Erythroblast (primary cell): Measurements from ENCODE around the gene CRTC1.
A peak's percentile ranks its signal among the peaks of the same experiment; 100 is the strongest.

Experiments
- DNase-seq, 2 experiments: peaks; one replicate each; lab custom pipeline; 2025; lab: John Stamatoyannopoulos, UW
- GATA1 ChIP-seq: IDR thresholded peaks from 2 replicates; pipeline ENCODE4 v1.6.1; 2011; ENCODE audit warnings: low read depth, mild to moderate bottlenecking, control low read depth, low read length, moderate library complexity
- POLR2A ChIP-seq: IDR thresholded peaks from 2 replicates; pipeline ENCODE4 v1.6.1; 2011; ENCODE audit warnings: mild to moderate bottlenecking, low read length

CRTC1 gene

DNA sequence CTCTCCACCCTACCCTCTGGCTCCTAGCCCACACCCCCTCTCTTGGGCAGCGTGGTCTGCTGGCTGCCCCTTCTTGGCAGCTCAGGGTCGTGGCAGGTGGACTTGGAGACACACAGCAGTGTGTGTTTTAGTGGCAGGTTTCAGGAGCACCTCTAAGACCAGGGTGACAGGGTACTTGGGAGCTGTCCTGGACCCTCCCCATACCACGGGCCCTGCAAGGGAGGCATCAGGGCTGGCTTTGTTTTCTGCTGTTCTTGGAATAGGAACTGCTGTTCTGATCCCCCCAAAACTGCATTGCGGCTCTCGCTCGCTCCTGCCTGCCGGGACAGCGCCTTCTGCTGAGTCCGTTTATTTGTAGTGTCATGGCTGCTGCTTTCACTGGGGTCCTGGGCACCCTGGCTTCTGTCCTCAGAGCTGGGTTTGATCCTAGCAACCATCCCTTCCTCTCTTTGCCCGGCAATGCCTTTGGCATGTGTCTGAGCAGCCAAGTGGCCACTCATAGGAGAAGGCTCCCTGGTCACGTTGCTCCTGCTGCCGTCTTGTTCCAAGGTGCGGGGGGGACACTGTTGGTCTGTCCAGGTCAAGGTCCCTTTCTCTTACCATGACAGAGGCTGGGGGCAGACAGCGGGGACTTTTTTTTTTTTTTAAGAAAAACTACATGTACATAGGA lies 95.5 kb downstream of the CRTC1 start:
- DNase-seq = no peak
- TF ChIP-seq GATA1 (no peak), POLR2A (no peak)

DNA sequence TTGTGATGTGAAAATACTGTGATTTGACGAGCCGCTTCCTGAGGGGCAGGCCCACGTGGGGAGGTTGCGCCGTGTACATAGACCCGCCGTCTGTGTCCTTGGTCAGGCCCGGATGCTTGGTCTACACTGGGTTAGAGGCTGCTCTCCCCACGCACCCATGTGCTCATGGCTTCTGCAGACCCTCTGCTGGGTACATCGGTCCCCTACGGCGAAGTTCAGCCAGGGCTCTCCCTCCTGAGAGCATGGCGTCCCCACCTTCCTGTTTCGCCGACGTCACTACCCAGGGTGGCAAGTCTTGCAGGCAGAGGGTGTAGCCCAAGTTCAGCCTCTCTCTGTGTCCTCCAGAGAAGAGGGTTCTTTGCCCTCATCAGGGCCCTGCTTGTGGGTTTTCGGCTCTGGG lies 96.6 kb downstream of the CRTC1 start:
- DNase-seq = peak in 1 of 2 experiments; percentile 14
- TF ChIP-seq GATA1 = no peak
- TF ChIP-seq POLR2A = no peak

DNA sequence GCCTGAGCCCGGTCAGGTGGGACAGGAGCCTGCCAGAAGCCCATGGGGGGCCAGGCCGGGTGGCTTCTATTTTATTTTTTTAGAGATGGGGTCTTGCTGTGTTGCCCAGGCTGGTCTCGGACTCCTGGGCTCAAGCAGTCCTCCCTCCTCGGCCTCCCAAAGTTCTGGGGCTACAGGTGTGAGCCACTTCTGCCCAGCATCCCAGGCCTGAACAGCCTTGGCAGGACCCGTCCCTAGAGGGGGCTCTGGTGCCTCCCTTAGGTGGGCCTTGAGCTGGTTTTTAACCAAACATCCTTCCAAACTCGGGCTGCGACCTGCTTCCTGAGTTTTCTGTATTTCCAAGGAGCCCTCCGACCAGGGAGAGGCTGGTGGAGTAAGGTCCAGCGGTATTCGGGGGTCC lies 97.2 kb downstream of the CRTC1 start:
- TF ChIP-seq GATA1 = no peak
- TF ChIP-seq POLR2A = no peak
- no peak for DNase-seq

DNA sequence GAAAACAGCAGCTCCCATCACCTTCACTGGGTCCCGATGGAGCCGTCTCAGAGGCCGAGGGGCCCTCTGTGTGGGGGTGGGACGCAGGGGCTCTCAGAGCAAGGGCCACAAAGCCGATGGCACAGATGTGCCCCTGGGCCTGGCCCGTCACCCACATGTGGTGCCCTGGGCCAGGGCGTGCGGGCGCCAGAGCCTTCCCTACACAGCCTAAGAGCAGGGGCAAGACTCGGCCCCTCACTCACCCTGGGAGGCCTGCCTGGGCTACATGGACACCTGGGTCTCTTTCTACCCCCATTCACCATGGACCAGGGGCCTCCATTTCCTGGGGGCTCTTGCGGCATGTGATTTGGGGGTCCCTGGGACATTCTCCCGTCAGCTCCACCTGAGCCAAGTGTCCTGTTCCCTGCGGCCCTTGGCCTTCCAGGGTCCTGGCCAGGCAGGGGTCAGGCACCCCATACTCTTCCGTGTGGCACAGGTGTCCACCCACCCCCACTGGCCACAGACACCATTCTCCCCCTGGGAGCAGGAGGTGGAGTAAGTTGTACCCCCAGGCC lies 97.6 kb downstream of the CRTC1 start:
- TF ChIP-seq GATA1 = no peak
- TF ChIP-seq POLR2A = no peak
- DNase-seq = no peak

DNA sequence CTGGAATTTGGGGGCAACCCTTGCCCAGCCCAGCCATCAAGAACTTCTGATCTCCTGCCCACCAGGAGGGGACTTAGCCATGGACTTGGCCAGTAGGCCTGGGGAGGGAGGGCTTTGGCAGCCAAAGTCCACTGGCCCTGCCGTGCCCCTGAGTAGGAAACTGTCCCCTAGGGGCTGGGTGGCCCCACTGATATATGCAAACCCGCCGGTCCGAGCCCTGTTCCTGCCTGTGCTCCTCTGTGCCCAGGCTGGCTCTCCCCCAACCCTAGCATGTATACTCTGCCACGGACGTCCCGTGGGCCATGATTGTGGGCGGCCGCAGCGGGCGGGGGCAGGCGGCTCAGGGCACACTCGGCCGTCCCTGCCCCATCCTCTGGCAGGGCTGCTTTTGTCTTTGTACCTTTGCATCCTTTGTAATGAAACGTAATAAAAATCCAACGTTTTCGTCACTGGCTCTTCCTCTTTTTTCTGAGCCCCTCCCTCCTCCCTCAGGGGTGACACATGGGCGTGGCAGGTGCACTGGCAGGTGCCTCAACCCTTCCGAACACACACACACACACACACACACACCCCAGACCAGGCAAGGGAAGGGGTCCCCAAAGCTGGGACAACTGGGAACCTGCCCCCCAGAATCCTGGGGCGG lies 98.5 kb downstream of the CRTC1 start:
- no peak for TF ChIP-seq GATA1
- no peak for TF ChIP-seq POLR2A
- DNase-seq = no peak

DNA sequence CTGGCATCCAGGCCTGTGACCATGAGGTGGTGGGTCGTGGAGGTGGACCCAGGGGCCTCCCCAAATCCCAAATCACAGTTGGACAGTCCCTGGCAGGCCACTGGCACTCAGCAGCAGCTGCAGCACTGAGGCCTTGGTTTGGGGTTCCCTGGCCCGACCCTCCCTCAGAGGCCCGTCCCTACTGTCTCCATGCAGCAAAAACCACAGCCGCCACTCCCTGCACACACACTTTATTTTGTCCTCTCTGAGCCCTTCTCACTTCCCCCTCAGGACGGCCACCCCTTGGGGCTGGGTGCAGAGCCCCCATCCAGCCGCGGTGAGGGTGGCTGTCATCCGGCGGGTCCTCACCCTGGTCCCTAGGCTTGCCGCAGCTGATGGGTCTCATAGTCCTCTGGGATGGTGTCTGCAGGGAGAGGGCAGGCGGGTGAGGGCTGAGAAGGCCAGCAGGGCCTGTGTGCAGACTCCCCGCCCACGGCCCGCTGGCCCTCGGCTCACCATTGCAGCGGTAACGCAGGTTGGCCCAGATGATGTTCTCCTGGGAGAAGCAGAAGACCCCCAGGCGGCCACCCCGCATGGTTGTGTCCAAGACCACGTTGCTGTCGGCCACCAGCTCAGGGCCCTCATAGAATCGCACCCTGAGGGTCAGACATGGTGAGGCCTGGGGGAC lies 99.2 kb downstream of the CRTC1 start:
- TF ChIP-seq POLR2A = no peak
- TF ChIP-seq GATA1 = no peak
- DNase-seq = no peak

DNA sequence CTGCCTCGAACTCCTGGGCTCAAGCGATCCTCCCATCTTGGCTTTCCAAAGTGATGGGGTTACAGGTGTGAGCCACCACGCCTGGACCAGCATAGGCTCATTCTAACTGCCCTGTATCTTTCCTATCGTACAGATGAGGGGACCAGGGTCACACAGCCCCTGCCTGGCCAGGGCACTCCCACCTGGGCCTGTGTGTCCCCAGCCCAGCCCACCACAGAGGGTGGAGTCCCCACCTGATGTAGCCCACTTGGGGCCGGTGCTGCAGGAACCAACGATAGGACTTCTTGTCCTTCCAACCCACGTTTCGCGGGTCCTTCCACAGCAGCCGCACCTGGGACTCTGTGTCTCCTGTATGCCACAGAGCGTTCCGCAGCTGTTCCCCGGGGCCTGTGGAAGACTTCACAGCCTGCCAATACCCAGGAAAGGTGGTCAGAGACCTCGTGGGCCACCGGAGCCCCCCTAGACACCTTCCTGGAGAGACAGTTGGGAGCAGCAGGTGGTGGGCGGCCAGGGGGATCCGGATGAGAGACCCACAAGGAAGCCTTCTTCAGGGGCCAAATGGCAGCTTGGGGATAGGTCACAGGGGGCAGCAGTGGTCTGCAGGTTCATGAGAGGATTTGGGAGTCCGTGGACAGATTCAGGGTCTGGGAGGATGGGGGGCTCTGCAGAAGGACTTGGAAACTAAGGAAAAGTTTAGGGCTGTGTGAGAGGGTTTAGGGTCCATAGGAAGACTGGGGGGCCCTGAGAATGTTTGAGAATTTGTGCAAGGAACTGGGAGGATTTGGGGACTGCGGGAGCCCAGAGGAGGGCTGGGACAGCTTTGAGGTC lies 100.7 kb downstream of the CRTC1 start:
- no peak for DNase-seq

DNA sequence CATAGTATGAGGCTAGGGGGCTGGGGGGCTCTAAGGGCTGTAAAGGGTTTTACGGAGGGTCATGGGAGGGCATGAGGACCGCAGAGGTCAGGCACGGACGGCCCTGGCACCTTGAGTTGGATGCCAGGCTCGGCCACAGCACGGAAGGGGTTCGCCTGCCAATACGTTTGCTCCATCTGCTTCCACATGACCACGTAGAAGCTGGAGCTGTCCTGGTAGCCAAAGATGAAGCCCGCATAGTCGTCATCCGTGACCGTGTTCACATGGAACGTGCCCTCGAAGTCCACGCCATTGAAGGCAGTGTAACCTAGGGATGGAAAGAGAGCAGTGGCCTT lies 101.3 kb downstream of the CRTC1 start:
- no peak for DNase-seq
- TF ChIP-seq POLR2A (no peak), GATA1 (no peak)

More for the DNA sequence above, 100.7 kb downstream of the CRTC1 start:
- TF ChIP-seq POLR2A = no peak
- TF ChIP-seq GATA1 = no peak

DNA sequence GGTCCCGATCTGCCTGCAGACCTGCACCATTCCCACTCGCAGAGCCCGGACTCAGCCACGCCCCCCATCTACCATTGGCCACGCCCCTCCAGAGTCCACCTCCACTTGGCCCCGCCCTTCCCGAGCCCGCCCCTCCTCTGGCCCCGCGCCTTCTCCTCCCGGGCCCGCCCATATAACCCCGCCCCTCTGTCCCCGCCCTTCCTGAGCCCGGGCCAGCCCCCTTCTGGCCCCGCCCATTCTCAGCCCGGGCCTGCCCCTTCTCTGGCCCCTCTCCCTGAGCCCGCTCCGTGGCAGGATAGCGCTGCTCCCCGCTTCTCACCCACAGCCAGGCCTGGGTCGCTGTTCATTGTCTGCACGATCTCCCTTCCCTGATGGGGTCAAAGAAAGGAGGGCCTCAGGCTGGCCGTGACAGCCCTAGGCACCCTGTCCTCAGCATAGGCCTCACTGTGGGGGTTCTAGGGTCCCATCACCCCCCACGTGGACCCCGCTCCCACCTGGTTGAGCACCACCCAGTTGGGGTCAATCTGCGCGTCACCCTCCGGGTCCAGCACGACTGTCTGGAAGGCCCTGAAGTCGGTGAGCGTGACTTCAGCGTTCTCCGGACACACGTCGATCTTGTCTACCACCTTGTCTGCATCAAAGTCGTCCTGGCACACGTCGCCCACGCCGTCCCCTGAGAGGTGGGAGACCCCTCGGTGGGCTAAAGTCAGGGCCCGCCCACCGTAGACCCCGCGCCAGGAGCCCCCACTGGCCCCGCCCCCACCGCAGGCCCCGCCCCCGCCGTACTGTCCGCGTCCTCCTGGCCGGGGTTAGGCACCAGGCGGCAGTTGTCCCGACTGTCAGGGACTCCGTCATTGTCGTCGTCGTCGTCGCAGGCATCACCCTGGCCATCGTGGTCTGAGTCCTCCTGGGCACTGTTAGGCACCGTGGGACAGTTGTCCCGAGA lies 102.0 kb downstream of the CRTC1 start:
- no peak for TF ChIP-seq GATA1
- TF ChIP-seq POLR2A = no peak
- DNase-seq = peak; percentile 87 to 95

DNA sequence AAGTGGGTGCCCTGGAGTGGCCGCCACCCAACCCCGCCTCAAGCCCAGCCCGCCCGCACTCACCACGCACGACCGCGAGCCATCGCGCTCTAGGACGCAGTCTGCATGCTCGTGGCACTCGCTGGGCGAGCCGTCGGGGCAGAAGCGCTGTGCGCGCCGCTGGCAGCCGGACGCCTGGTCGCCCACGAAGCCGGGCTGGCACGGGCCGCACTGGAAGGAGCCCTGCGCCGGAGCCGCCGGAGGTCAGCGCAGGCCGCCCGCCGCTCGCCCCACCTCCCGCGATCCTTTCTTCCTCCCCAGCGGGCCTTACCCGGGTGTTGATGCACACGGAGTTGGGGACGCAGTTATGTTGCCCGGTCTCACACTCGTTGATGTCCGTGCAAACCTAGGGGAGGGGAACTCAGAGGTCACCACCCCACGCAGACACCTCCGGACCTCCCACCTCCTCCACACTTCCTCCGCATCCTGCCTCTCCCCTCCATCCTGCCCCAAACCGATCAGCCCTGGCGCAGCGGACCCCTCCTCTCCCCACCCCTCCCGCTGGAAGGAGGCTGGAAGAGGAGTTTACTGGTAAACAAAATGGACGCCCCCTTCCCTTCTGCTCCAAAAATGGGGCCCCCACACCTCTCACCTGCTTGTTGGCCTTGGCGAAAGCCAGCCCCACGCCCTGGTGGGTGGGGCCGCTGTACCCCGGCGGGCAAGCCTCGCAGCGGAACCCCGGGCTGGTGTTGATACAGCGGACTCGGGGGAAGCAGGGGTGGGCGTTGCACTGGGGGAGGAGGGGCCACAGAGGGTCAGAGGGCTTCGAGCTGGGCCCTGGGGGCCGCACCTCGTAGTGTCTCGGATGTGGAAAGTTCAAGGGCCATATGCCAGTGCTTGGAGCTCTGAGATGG lies 105.3 kb downstream of the CRTC1 start:
- TF ChIP-seq POLR2A (no peak), GATA1 (no peak)
- no peak for DNase-seq

DNA sequence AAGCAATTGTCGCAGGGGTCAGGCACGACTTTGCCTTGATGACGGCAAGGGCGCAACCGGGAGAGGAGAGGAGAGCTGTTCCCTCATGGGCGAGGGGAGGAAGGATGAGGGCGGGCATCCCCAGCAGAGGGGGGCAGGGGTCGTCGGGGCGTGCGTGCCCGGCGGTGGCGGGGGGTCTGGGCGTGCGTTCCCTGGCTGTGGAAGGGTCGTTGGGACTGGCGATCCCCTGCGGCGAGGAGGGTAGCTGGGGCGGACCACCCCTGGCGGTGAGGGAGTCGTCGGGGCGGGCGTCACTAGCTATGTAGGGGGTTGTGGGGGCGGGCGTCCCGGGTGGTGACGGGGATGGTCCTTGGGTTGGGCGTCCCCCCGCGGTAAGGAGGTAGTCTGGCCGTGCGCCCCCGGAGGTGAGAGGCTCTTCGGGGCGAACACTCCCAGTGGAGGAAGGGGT lies 106.0 kb downstream of the CRTC1 start:
- no peak for DNase-seq
- no peak for TF ChIP-seq POLR2A
- TF ChIP-seq GATA1 = no peak

DNA sequence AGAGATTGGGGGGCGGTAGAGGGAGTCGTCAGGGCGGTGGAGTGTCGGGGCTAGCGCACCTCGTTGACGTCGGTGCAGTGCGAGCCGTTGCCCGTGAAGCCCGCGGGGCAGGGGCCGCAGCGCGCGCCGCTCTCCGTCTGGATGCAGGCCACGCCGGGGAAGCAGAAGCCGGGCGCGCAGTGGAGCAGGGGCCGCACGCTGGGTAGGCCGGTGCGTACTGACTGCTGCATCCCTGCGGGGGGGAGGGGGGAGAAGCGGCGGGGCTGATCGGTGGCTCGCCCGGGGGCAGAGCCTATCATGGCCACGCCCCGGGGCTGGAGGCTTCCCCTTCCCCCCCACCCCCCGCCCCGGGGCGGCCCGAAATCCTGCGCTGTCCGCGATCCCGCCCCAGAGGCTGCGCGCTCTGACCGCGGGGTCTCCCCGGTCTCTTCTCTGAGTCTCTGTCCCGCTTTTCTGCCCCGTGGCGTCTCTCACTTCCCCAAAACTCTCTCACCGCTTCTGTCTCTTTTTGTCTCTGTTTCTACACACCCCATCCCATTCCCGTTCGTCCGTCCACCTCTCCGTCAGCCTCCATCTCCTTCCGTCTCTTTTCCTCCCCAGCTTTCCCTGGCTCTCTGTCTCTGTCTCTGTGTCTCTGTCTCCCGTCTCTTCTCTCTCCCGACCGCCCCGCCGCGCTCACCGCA lies 106.5 kb downstream of the CRTC1 start:
- TF ChIP-seq POLR2A (no peak), GATA1 (no peak)
- no peak for DNase-seq
